HCT116 (cell line): ENCODE results near the gene FKBP15. TPM values are rescaled to one million over a fixed set of nuclear protein-coding genes. Genes with fewer than 3 reads are reported as not detected.

Source experiments
- ATAC-seq: fragments of 200-7000 bp; cut with Tn5 transposase; 2 replicates; pipeline ENCODE4 v1.9.1; 2020; ENCODE audit warnings: mild to moderate bottlenecking, moderate library complexity
- BruUV-seq: library from RNA; stranded (reverse); fragments of 400-500 nt; replicated peaks from 2 replicates; lab custom pipeline; 2021; lab: Mats Ljungman, UMichigan
- CTCF ChIA-PET: fragments of 300-600 bp; sonication (Branson Sonifier 250); formaldehyde crosslinking; loops from one replicate; lab custom pipeline; 2021; ENCODE audit warnings: antibody characterized with exemption; lab: Charles Lee
- POLR2A ChIA-PET: fragments of 300-600, 350-600 bp; sonication (Branson Sonifier 250); formaldehyde crosslinking; loops from one replicate; lab custom pipeline; 2021; ENCODE audit warnings: antibody characterized with exemption; lab: Charles Lee
- RAD21 ChIA-PET, 2 experiments: fragments of 300-600 bp; sonication (Branson Sonifier 250); formaldehyde crosslinking; loops; one replicate each; lab custom pipeline; 2023; ENCODE audit warnings: low total read pairs in 2 of 2; ENCODE audit not compliant: uncharacterized antibody in 2 of 2, unreplicated experiment in 2 of 2, low non-redundant PET in 1 of 2; lab: Charles Lee
- DNase-seq: peaks from one replicate; pipeline ENCODE4 v3.0.0-alpha.2; 2010; ENCODE audit warnings: low read depth, low spot score
- H2AFZ ChIP-seq: fragments of 200-600 bp; shearing (Covaris generic), sonication (generic); 2 replicates; pipeline ENCODE4 v1.6.1; 2017; ENCODE audit warnings: low read depth, mixed run types, mixed read lengths, antibody characterized with exemption, low read length; ENCODE audit not compliant: poor library complexity, severe bottlenecking
- H3K27ac ChIP-seq: 2 replicates; pipeline ENCODE4 v1.5.1; 2012; ENCODE audit warnings: low read depth, low read length
- H3K27me3 ChIP-seq: fragments of 200-600 bp; sonication (generic); 2 replicates; pipeline ENCODE4 v1.6.1; 2016; ENCODE audit warnings: mixed run types, low read length, mixed read lengths; ENCODE audit not compliant: insufficient read depth
- H3K36me3 ChIP-seq, 2 experiments: fragments of 200-500 bp in 1 of 2; fragments of 200-600 bp in 1 of 2; sonication (Bioruptor generic) in 1 of 2; sonication (generic) in 1 of 2; 2 replicates each; pipeline versions ENCODE4 v1.5.1 to v1.6.1; 2014 to 2016; ENCODE audit warnings: low read length in 2 of 2, inconsistent platforms in 1 of 2, mixed read lengths in 1 of 2, mixed run types in 1 of 2; ENCODE audit not compliant: insufficient read depth in 2 of 2, control insufficient read depth in 1 of 2
- H3K4me1 ChIP-seq, 2 experiments: fragments of 200-600 bp in 1 of 2; sonication (generic) in 1 of 2; 2 replicates each; pipeline versions ENCODE4 v1.5.1 to v1.6.1; 2012 to 2017; ENCODE audit warnings: low read length in 2 of 2, inconsistent platforms in 1 of 2, mild to moderate bottlenecking in 1 of 2, mixed read lengths in 1 of 2, mixed run types in 1 of 2, moderate library complexity in 1 of 2; ENCODE audit not compliant: insufficient read depth in 2 of 2, control insufficient read depth in 1 of 2
- H3K4me2 ChIP-seq: fragments of 200-600 bp; sonication (generic); 2 replicates; pipeline ENCODE4 v1.6.1; 2017; ENCODE audit warnings: mixed run types, low read length, mixed read lengths
- H3K4me3 ChIP-seq, 2 experiments: fragments of 200-600 bp in 1 of 2; sonication (generic) in 1 of 2; replicated peaks in 1 of 2; 2 replicates each; pipeline ENCODE4 v1.5.1; 2011 to 2016; ENCODE audit warnings: low read length in 2 of 2, control low read depth in 1 of 2, low read depth in 1 of 2, mild to moderate bottlenecking in 1 of 2, mixed read lengths in 1 of 2, mixed run types in 1 of 2
- H3K79me2 ChIP-seq: fragments of 200-600 bp; sonication (generic); 2 replicates; pipeline ENCODE4 v1.6.1; 2017; ENCODE audit warnings: mild to moderate bottlenecking, mixed run types, low read length, moderate library complexity, mixed read lengths; ENCODE audit not compliant: insufficient read depth
- H3K9ac ChIP-seq: fragments of 200-600 bp; sonication (generic); 2 replicates; pipeline ENCODE4 v1.6.1; 2016; ENCODE audit warnings: low read length, mixed read lengths
- H3K9me2 ChIP-seq: fragments of 200-600 bp; sonication (generic), shearing (Covaris generic); 2 replicates; pipeline ENCODE4 v1.6.1; 2017; ENCODE audit warnings: mixed run types, mild to moderate bottlenecking, moderate library complexity; ENCODE audit not compliant: insufficient read depth
- H3K9me3 ChIP-seq, 2 experiments: fragments of 200-500 bp in 1 of 2; fragments of 200-600 bp in 1 of 2; sonication (Bioruptor generic) in 1 of 2; sonication (generic) in 1 of 2; 2 replicates each; pipeline ENCODE4 v1.6.1; 2014 to 2017; ENCODE audit warnings: low read length in 2 of 2, mixed read lengths in 2 of 2, inconsistent platforms in 1 of 2, low read depth in 1 of 2, mild to moderate bottlenecking in 1 of 2, mixed run types in 1 of 2, moderate library complexity in 1 of 2; ENCODE audit not compliant: control insufficient read depth in 1 of 2, insufficient read depth in 1 of 2
- H4K20me1 ChIP-seq: fragments of 200-600 bp; sonication (generic), shearing (Covaris generic); 2 replicates; pipeline ENCODE4 v1.6.1; 2017; ENCODE audit warnings: mixed run types, mild to moderate bottlenecking, moderate library complexity; ENCODE audit not compliant: insufficient read depth
- EGR1 ChIP-seq: IDR thresholded peaks from 2 replicates; pipeline ENCODE4 v1.6.1; 2012; ENCODE audit warnings: low read depth
- EZH2phosphoT487 ChIP-seq: fragments of 200-600 bp; IDR thresholded peaks from 2 replicates; pipeline ENCODE4 v1.6.1; 2018; ENCODE audit warnings: antibody characterized with exemption, borderline replicate concordance
- JUND ChIP-seq: IDR thresholded peaks from 2 replicates; pipeline ENCODE4 v1.6.1; 2012
- POLR2AphosphoS5 ChIP-seq: IDR thresholded peaks from 2 replicates; pipeline ENCODE4 v1.6.1; 2011; ENCODE audit warnings: mild to moderate bottlenecking, low read depth, low read length, moderate library complexity
- REST ChIP-seq: IDR thresholded peaks from 2 replicates; pipeline ENCODE4 v1.6.1; 2012; ENCODE audit warnings: low read depth
- SIN3A ChIP-seq: IDR thresholded peaks from 2 replicates; pipeline ENCODE4 v1.6.1; 2012; ENCODE audit warnings: low read depth
- TCF7L2 ChIP-seq: IDR thresholded peaks from 2 replicates; pipeline ENCODE4 v1.7.0; 2011; ENCODE audit warnings: borderline replicate concordance, inconsistent platforms; ENCODE audit not compliant: insufficient read depth, insufficient read length; ENCODE audit errors: extremely low read depth
- YY1 ChIP-seq: IDR thresholded peaks from 2 replicates; pipeline ENCODE4 v1.6.1; 2011; ENCODE audit warnings: low read length, low read depth, moderate library complexity, mild to moderate bottlenecking; ENCODE audit not compliant: insufficient replicate concordance; ENCODE audit errors: extremely low read depth
- ZBTB33 ChIP-seq: IDR thresholded peaks from 2 replicates; pipeline ENCODE4 v1.6.1; 2011; ENCODE audit warnings: mild to moderate bottlenecking, low read length, moderate library complexity; ENCODE audit not compliant: insufficient replicate concordance; ENCODE audit errors: extremely low read depth
- intact Hi-C: fragments of 100-400 bp; cut with micrococcal nuclease; formaldehyde crosslinking; loops from 2 replicates; pipeline ENCODE4 v1.10.0; 2022
- total RNA-seq: library from RNA; stranded (reverse); gene quantifications from one replicate; pipeline ENCODE4 v1.2.1, GENCODE V29; 2021; ENCODE audit not compliant: unreplicated experiment

FKBP15 gene
- total RNA-seq, 1 experiment from 2014 or later: 13.8 TPM

DNA sequence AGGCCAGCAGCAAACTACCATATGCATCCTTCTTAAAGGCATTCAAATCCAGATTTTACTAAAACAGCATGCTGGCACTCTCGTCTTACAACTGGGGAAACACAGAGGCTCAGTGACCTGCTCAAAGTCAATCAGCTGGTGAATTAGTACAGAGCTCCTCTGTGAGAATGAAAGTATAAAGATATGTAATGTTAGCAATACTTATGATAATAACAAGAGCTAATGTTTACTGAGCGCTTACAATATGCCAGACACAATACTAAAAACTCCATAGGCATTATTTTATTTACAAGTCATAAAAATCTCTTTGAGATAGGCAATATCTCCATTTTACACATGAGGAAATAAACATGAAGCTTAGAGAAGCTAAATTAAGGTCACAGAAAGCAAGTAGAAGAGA, 28.6 kb downstream of the FKBP15 start:
- H3K4me2 ChIP-seq: no peak overlapping the region
- CTCF ChIA-PET: no interaction called here
- no peak overlapping the region for H3K27ac ChIP-seq
- no peaks in the 10 kb centered on the region for H3K27me3 ChIP-seq
- H4K20me1 ChIP-seq: no peaks in the 10 kb centered on the region
- H3K9ac ChIP-seq: no peak overlapping the region
- BruUV-seq: no TSS peak
- H3K36me3 ChIP-seq: peaks cover 1 to 14% of the 10 kb centered on the region in 2 experiments; a peak in 3 of 4 replicates
- no peaks in the 10 kb centered on the region for H3K9me3 ChIP-seq
- POLR2A ChIA-PET: no interaction called here
- no peak for TF ChIP-seq EGR1
- no peak for TF ChIP-seq POLR2AphosphoS5
- no peak for TF ChIP-seq ZBTB33
- no peak for TF ChIP-seq YY1
- TF ChIP-seq SIN3A: no peak
- TF ChIP-seq JUND: no peak
- no peak for TF ChIP-seq TCF7L2
- no peak for TF ChIP-seq REST
- TF ChIP-seq EZH2phosphoT487: no peak
- H2AFZ ChIP-seq: no peak overlapping the region
- H3K9me2 ChIP-seq: no peaks in the 10 kb centered on the region
- ATAC-seq (no peak), DNase-seq (no peak)
- H3K4me1 ChIP-seq: peaks cover 0 to 12% of the 10 kb centered on the region in 2 experiments; a peak in 1 of 4 replicates
- no peak overlapping the region for H3K4me3 ChIP-seq
- 0 out of 2 replicates have a peak, but pooled peaks cover 3% of the 10 kb centered on the region for H3K79me2 ChIP-seq
- RAD21 ChIA-PET: no interaction called here
- intact Hi-C loops: no loop called here
